Adrenal gland (tissue), 12 donors: Measurements from ENCODE around the gene ZKSCAN5. TPM values are rescaled to one million over a fixed set of nuclear protein-coding genes. Genes with fewer than 3 reads are reported as not detected.
"Not testable (repeated sequence)": the region's sequence is repeated elsewhere in the genome, so short reads cannot be mapped to it uniquely, and the experiment has no call there.

ENCODE experiments used
- DNase-seq, 7 donors: peaks; one replicate each; pipeline ENCODE4 v3.0.0-alpha.2; 2019 to 2020
- H3K27ac ChIP-seq, 5 donors: fragments of 200-600 bp; sonication (generic) in 4 of 5; 1 replicate in 3 of 5; 2 replicates in 2 of 5; pipeline versions ENCODE4 v1.5.1 to v1.8.0; 2016 to 2020; ENCODE audit warnings: mild to moderate bottlenecking in 1 of 5
- H3K27me3 ChIP-seq: fragments of 200-600 bp; 2 replicates; pipeline ENCODE4 v1.8.0; 2021
- H3K36me3 ChIP-seq, 2 donors: fragments of 200-600 bp; replicated peaks in 1 of 2; 1 replicate in 1 of 2; 2 replicates in 1 of 2; pipeline versions ENCODE4 v1.5.1 to v1.8.0; 2018 to 2022
- H3K4me1 ChIP-seq, 2 donors: fragments of 200-600 bp; replicated peaks in 1 of 2; 1 replicate in 1 of 2; 2 replicates in 1 of 2; pipeline versions ENCODE4 v1.5.1 to v1.8.0; 2018 to 2021
- H3K4me3 ChIP-seq, 4 donors: fragments of 200-600 bp; sonication (generic) in 3 of 4; one replicate each; pipeline ENCODE4 v1.5.1; 2016 to 2018
- H3K9me3 ChIP-seq, 3 donors: fragments of 200-600 bp; sonication (generic) in 1 of 3; replicated peaks in 1 of 3; 1 replicate in 2 of 3; 2 replicates in 1 of 3; pipeline versions ENCODE4 v1.5.1 to v1.8.0; 2016 to 2021
- CTCF ChIP-seq, 6 experiments: fragments of 450-650 bp in 4 of 6; fragments of 200-600 bp in 2 of 6; sonication (generic) in 1 of 6; IDR thresholded peaks; 1 replicate in 5 of 6; 2 replicates in 1 of 6; pipeline versions ENCODE4 v1.5.1 to v1.8.0; 2016 to 2021; ENCODE audit warnings: antibody characterized with exemption in 6 of 6, mild to moderate bottlenecking in 2 of 6, moderate library complexity in 1 of 6
- POLR2A ChIP-seq, 2 donors: fragments of 450-650 bp; IDR thresholded peaks; one replicate each; pipeline ENCODE4 v1.6.1; 2017; ENCODE audit warnings: antibody characterized with exemption in 2 of 2, mild to moderate bottlenecking in 2 of 2, moderate library complexity in 1 of 2
- WGBS, 4 donors: extraction: QIAGEN DNeasy Blood & Tissue Kit in 2 of 4; methylation state at CpG; one replicate each; pipeline versions ENCODE4 v1.1.5 to v1.1.7; 2013 to 2017; 5-methylcytosine and 5-hydroxymethylcytosine counted together
- intact Hi-C, 2 donors: fragments of 100-400 bp; cut with DNase I; formaldehyde crosslinking; loops; one replicate each; pipeline versions ENCODE4 v1.14.1 to v1.15.0; 2022 to 2023
- polyA plus RNA-seq, 3 donors: library from polyadenylated mRNA; stranded (reverse); fragments of 200-250 nt in 2 of 3; fragments of 350-450 nt in 1 of 3; fragmentation: Illumina TruSeq in 1 of 3; extraction: RNeasy Lipid Tissue Mini Kit (QIAGEN cat#74804) in 1 of 3; gene quantifications; one replicate each; pipeline ENCODE4 v1.2.3, GENCODE V29; 2013 to 2014
- total RNA-seq, 9 donors: library from RNA; depleted of rRNA in 4 of 9; stranded (reverse); fragments of >200 nt in 4 of 9; fragments of 120-200 nt in 1 of 9; fragmentation: NEBNext Ultra II Directional in 1 of 9; extraction: Animal tissue kit (Norgen Biotek cat#: 25700) in 1 of 9; gene quantifications; one replicate each; pipeline versions ENCODE4 v1.1.0 to v1.2.4, GENCODE V29; 2013 to 2023
- donor health status: healthy with polysubstance abuse.
- donor health status: Bipolar disorder and iron deficiency.
- donor health status: DM: yes; HTN: yes; CAD: no.
- donor health status: DM: no; HTN: no; CAD: no.
- donor health status: DM: no; HTN: no; CAD: no.
- donor health status: DM: yes; HTN: yes; CAD: no.

Gene ZKSCAN5
- total and polyA plus RNA-seq, 12 donors: 4.5 to 18.5 (median 8.7) TPM

- peak; percentile 89 to 96 (median 92) for DNase-seq
- Histone ChIP-seq H3K4me1 (peaks cover 21 to 24% of the 10 kb centered on the region in 2 donors), H3K27ac (peak within 1 kb of the TSS; percentile 86 to 96 (median 92)), H3K9me3 (no peaks in the 10 kb centered on the region), H3K27me3 (no peaks in the 10 kb centered on the region), H3K36me3 (peaks cover 0 to 13% of the 10 kb centered on the region in 2 donors), H3K4me3 (peak within 1 kb of the TSS; percentile 43 to 91 (median 70))
- intact Hi-C loops: loop anchor here in 1 of 2 donors (5.0 kb wide), 1 partner anchor 52 kb away; the partner anchor contains the start of gene FAM200A
- WGBS, 4 donors: 0% methylated on average over 16 to 68 of the region's 68 CpGs
- TF ChIP-seq POLR2A (IDR thresholded peaks at IDR 0.05) (peak; percentile 8 to 83), CTCF (IDR thresholded peaks at IDR 0.05) (no peak)
These were observed 4.5 kb upstream of the ZKSCAN5 start, which contains the start of gene ZNF394 for GRCh38 chr7:99499721-99500636. Gene ZNF394, minus strand, starts transcription at chr7:99500281. Its CDS starts 188 bp downstream, at chr7:99500093.

GRCh38 chr7:99500637-99501009 is 3.8 kb upstream of the ZKSCAN5 start:
- peak in 1 of 7 donors; percentile 57 for DNase-seq
- no peaks in the 10 kb centered on the region for H3K27me3 ChIP-seq
- 43 to 58% (median 47%) methylated on average over 15 to 16 of the region's 16 CpGs for WGBS, 4 donors
- peak overlapping the region; percentile 43 to 91 (median 70) for H3K4me3 ChIP-seq
- no peaks in the 10 kb centered on the region for H3K9me3 ChIP-seq
- peaks cover 0 to 11% of the 10 kb centered on the region in 2 donors for H3K36me3 ChIP-seq
- H3K4me1 ChIP-seq: peaks cover 25 to 27% of the 10 kb centered on the region in 2 donors
- intact Hi-C loops: no loop called here
- H3K27ac ChIP-seq: peak overlapping the region in 4 of 5 donors; percentile 86 to 96 (median 92)
- TF ChIP-seq CTCF (IDR thresholded peaks at IDR 0.05): no peak
- no peak for TF ChIP-seq POLR2A (IDR thresholded peaks at IDR 0.05)

- Histone ChIP-seq H3K4me1 (peaks cover 31 to 34% of the 10 kb centered on the region in 2 donors), H3K27ac (peak overlapping the region in 3 of 5 donors; percentile 92 to 96 (median 92)), H3K4me3 (peak overlapping the region in 1 of 4 donors; percentile 82)
- peak; percentile 41 to 77 (median 66) for DNase-seq
- H3K9me3 ChIP-seq, H3K27me3 ChIP-seq, H3K36me3 ChIP-seq, intact Hi-C loops: not testable (repeated sequence)
- 59 to 74% (median 61%) methylated on average over 10 to 12 of the region's 12 CpGs for WGBS, 4 donors
- peak in 1 of 2 donors; percentile 55 for TF ChIP-seq POLR2A (IDR thresholded peaks at IDR 0.05)
These were observed 3.2 kb upstream of the ZKSCAN5 start for GRCh38 chr7:99501236-99501635.

GRCh38 chr7:99504281-99504602 is 220 bp upstream of the ZKSCAN5 start:
- intact Hi-C loops: no loop called here
- 5 to 10% (median 6%) methylated on average over 11 to 19 of the region's 19 CpGs; no CpG with 5 or more reads in 1 of the 4 donors for WGBS, 4 donors
- H3K27me3 ChIP-seq: no peaks in the 10 kb centered on the region
- no peaks in the 10 kb centered on the region for H3K9me3 ChIP-seq
- TF ChIP-seq CTCF (IDR thresholded peaks at IDR 0.05): no peak
- no peak for TF ChIP-seq POLR2A (IDR thresholded peaks at IDR 0.05)
- DNase-seq: no peak
- H3K27ac ChIP-seq: peak overlapping the region; percentile 86 to 96 (median 92)
- H3K4me1 ChIP-seq: peaks cover 26 to 31% of the 10 kb centered on the region in 2 donors
- H3K36me3 ChIP-seq: no peaks in the 10 kb centered on the region
- peak overlapping the region in 2 of 4 donors; percentile 59 to 63 for H3K4me3 ChIP-seq
